HepG2 (cell line): ENCODE results near the gene HENMT1. TPM values are rescaled to one million over a fixed set of nuclear protein-coding genes. Genes with fewer than 3 reads are reported as not detected.

Experiments
- ATAD3A ChIP-seq: sonication (generic); formaldehyde crosslinking; IDR thresholded peaks from 2 replicates; pipeline ENCODE4 v1.4.0; 2020; ENCODE audit warnings: missing genetic modification reagents
- CHD4 ChIP-seq: fragments of 200-600 bp; sonication (generic); IDR thresholded peaks from 2 replicates; pipeline ENCODE4 v1.7.0; 2017; ENCODE audit warnings: mild to moderate bottlenecking, low read length, borderline replicate concordance
- DMAP1 ChIP-seq: IDR thresholded peaks from 2 replicates; pipeline ENCODE4 v1.6.1; 2016
- DR1 ChIP-seq: sonication (generic); formaldehyde crosslinking; IDR thresholded peaks from 2 replicates; pipeline ENCODE4 v1.8.0; 2021; ENCODE audit warnings: mild to moderate bottlenecking, missing genetic modification reagents, inconsistent platforms
- GATAD2A ChIP-seq: IDR thresholded peaks from 2 replicates; pipeline ENCODE4 v1.6.1; 2016
- HES4 ChIP-seq: sonication (generic); formaldehyde crosslinking; IDR thresholded peaks from 2 replicates; pipeline ENCODE4 v1.9.0; 2021; ENCODE audit warnings: mild to moderate bottlenecking, missing genetic modification reagents, borderline replicate concordance
- HNRNPK ChIP-seq: fragments of 200-400 bp; formaldehyde crosslinking; IDR thresholded peaks from 2 replicates; pipeline ENCODE4 v1.6.1; 2018; ENCODE audit warnings: low read length, low read depth, moderate library complexity, mild to moderate bottlenecking; ENCODE audit not compliant: poor library complexity, severe bottlenecking
- ISX ChIP-seq: sonication (generic); formaldehyde crosslinking; conservative IDR thresholded peaks from 2 replicates; pipeline ENCODE4 v1.5.0; 2020; ENCODE audit warnings: missing genetic modification reagents
- MAFF ChIP-seq: IDR thresholded peaks from 2 replicates; pipeline ENCODE4 v1.6.1; 2011; ENCODE audit warnings: low read depth, low read length, improper control_type of control experiment
- NFYC ChIP-seq: IDR thresholded peaks from 2 replicates; pipeline ENCODE4 v1.6.1; 2016; ENCODE audit warnings: missing genetic modification reagents, missing compliant biosample characterization
- PCBP1 ChIP-seq: fragments of 200-400 bp; formaldehyde crosslinking; IDR thresholded peaks from 2 replicates; pipeline ENCODE4 v1.6.1; 2017; ENCODE audit warnings: mild to moderate bottlenecking, low read depth, low read length, borderline replicate concordance
- PREB ChIP-seq: sonication (generic); formaldehyde crosslinking; IDR thresholded peaks from 2 replicates; pipeline ENCODE4 v1.4.0; 2020; ENCODE audit warnings: missing genetic modification reagents
- RARG ChIP-seq: sonication (generic); formaldehyde crosslinking; IDR thresholded peaks from 2 replicates; pipeline ENCODE4 v1.4.0; 2020; ENCODE audit warnings: low read depth, mild to moderate bottlenecking, missing genetic modification reagents
- REXO4 ChIP-seq: sonication (generic); formaldehyde crosslinking; IDR thresholded peaks from 2 replicates; pipeline ENCODE4 v1.8.0; 2022; ENCODE audit warnings: missing genetic modification reagents, mild to moderate bottlenecking, borderline replicate concordance
- SMARCC2 ChIP-seq: fragments of 450-650 bp; IDR thresholded peaks from 2 replicates; pipeline ENCODE4 v1.6.1; 2017; ENCODE audit warnings: antibody characterized with exemption, mild to moderate bottlenecking
- TFDP1 ChIP-seq: IDR thresholded peaks from 2 replicates; pipeline ENCODE4 v1.6.1; 2016; ENCODE audit warnings: missing compliant biosample characterization, missing genetic modification reagents, borderline replicate concordance
- ZBTB7B ChIP-seq: sonication (generic); formaldehyde crosslinking; IDR thresholded peaks from 2 replicates; pipeline ENCODE4 v1.4.0; 2020; ENCODE audit warnings: missing genetic modification reagents
- ZC3H4 ChIP-seq: sonication (generic); formaldehyde crosslinking; IDR thresholded peaks from 2 replicates; pipeline ENCODE4 v1.4.0; 2020; ENCODE audit warnings: missing genetic modification reagents, borderline replicate concordance
- ZFP36 ChIP-seq: fragments of 150-350 bp; IDR thresholded peaks from 2 replicates; pipeline ENCODE4 v1.6.1; 2018; ENCODE audit warnings: borderline replicate concordance, low read length, low read depth; ENCODE audit not compliant: partially characterized antibody
- ZNF33B ChIP-seq: sonication (generic); formaldehyde crosslinking; IDR thresholded peaks from 2 replicates; pipeline ENCODE4 v1.5.1; 2020; ENCODE audit warnings: mild to moderate bottlenecking, missing genetic modification reagents
- ZNF543 ChIP-seq: sonication (generic); formaldehyde crosslinking; IDR thresholded peaks from 2 replicates; pipeline ENCODE4 v1.4.0; 2020; ENCODE audit warnings: mild to moderate bottlenecking, missing genetic modification reagents
- ZNF563 ChIP-seq: sonication (generic); formaldehyde crosslinking; IDR thresholded peaks from 2 replicates; pipeline ENCODE4 v1.8.0; 2022; ENCODE audit warnings: mild to moderate bottlenecking, moderate library complexity, missing genetic modification reagents
- ZNF567 ChIP-seq: sonication (generic); formaldehyde crosslinking; IDR thresholded peaks from 2 replicates; pipeline ENCODE4 v1.8.1; 2023; ENCODE audit warnings: mild to moderate bottlenecking, missing genetic modification reagents, borderline replicate concordance
- polyA plus RNA-seq, 8 experiments: library from polyadenylated mRNA; depleted of rRNA in 3 of 8; stranded (reverse) in 7 of 8; unstranded in 1 of 8; fragments of >200 nt; fragmentation: Illumina TruSeq in 4 of 8; extraction: Trizol in 4 of 8; gene quantifications; 2 replicates each; pipeline versions ENCODE4 v1.2.1 to v1.2.3, GENCODE V29; 2011 to 2016; ENCODE audit warnings: low read depth in 4 of 8, missing spikeins in 1 of 8, mixed read lengths in 1 of 8; ENCODE audit not compliant: insufficient read depth in 1 of 8
- total RNA-seq, 5 experiments: library from RNA; depleted of rRNA; stranded (reverse); fragments of >200 nt; fragmentation: Illumina TruSeq; extraction: Trizol; gene quantifications; 2 replicates each; pipeline ENCODE4 v1.2.3, GENCODE V29; 2016; ENCODE audit warnings: low read depth in 1 of 5
- TF ChIP-seq, protein P1 (sequence below): sonication (generic); formaldehyde crosslinking; IDR thresholded peaks from 2 replicates; pipeline ENCODE4 v1.4.0; 2020; ENCODE audit warnings: missing genetic modification reagents, borderline replicate concordance

HENMT1 gene
- total and polyA plus RNA-seq, 2 of the 13 experiments (the other 11 are each of a cell fraction or from before 2014, with no cell fraction given), result not detected

- TF ChIP-seq REXO4 (CRISPR knock-in tag) (no peak), NFYC (CRISPR knock-in tag) (peak; percentile 88), ATAD3A (CRISPR knock-in tag) (no peak), MAFF (no peak), CHD4 (no peak), HNRNPK (peak; percentile 68), ZNF543 (CRISPR knock-in tag) (peak; percentile 81), PCBP1 (peak; percentile 97), HES4 (CRISPR knock-in tag) (no peak), ZNF563 (no peak; the same call in 1 of the 2 replicates), GATAD2A (peak; percentile 38; the same call in 1 of the 2 replicates), SMARCC2 (no peak), PREB (CRISPR knock-in tag) (no peak), TFDP1 (CRISPR knock-in tag) (peak; percentile 69; the same call in 1 of the 2 replicates), ZBTB7B (CRISPR knock-in tag) (peak; percentile 41; the same call in 1 of the 2 replicates), DMAP1 (CRISPR knock-in tag) (peak; percentile 91), RARG (no peak), ISX (CRISPR knock-in tag) (0 out of 2 replicates have a peak, but pooled peaks have one; percentile 38), ZFP36 (no peak), ZNF33B (CRISPR knock-in tag) (no peak), ZC3H4 (CRISPR knock-in tag) (peak; percentile 49; the same call in 1 of the 2 replicates), DR1 (CRISPR knock-in tag) (peak; percentile 76), ZNF567 (CRISPR knock-in tag) (peak; percentile 36; the same call in 1 of the 2 replicates)
- TF ChIP-seq, protein P1, sequence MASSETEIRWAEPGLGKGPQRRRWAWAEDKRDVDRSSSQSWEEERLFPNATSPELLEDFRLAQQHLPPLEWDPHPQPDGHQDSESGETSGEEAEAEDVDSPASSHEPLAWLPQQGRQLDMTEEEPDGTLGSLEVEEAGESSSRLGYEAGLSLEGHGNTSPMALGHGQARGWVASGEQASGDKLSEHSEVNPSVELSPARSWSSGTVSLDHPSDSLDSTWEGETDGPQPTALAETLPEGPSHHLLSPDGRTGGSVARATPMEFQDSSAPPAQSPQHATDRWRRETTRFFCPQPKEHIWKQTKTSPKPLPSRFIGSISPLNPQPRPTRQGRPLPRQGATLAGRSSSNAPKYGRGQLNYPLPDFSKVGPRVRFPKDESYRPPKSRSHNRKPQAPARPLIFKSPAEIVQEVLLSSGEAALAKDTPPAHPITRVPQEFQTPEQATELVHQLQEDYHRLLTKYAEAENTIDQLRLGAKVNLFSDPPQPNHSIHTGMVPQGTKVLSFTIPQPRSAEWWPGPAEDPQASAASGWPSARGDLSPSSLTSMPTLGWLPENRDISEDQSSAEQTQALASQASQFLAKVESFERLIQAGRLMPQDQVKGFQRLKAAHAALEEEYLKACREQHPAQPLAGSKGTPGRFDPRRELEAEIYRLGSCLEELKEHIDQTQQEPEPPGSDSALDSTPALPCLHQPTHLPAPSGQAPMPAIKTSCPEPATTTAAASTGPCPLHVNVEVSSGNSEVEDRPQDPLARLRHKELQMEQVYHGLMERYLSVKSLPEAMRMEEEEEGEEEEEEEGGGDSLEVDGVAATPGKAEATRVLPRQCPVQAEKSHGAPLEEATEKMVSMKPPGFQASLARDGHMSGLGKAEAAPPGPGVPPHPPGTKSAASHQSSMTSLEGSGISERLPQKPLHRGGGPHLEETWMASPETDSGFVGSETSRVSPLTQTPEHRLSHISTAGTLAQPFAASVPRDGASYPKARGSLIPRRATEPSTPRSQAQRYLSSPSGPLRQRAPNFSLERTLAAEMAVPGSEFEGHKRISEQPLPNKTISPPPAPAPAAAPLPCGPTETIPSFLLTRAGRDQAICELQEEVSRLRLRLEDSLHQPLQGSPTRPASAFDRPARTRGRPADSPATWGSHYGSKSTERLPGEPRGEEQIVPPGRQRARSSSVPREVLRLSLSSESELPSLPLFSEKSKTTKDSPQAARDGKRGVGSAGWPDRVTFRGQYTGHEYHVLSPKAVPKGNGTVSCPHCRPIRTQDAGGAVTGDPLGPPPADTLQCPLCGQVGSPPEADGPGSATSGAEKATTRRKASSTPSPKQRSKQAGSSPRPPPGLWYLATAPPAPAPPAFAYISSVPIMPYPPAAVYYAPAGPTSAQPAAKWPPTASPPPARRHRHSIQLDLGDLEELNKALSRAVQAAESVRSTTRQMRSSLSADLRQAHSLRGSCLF (CRISPR knock-in tag), result peak; percentile 67
Observed at GRCh38 chr1:108691942-108692723, 31.2 kb upstream of the HENMT1 start, which contains the start of gene PRPF38B (continued).
